ENCODE data around the gene APPBP2. TPM values are rescaled to one million over a fixed set of nuclear protein-coding genes. Genes with fewer than 3 reads are reported as not detected.
"Not testable (repeated sequence)": the region's sequence is repeated elsewhere in the genome, so short reads cannot be mapped to it uniquely, and the experiment has no call there.

APPBP2 gene
- total RNA-seq, 1 donor from 2014 or later: 23.4 TPM

DNA sequence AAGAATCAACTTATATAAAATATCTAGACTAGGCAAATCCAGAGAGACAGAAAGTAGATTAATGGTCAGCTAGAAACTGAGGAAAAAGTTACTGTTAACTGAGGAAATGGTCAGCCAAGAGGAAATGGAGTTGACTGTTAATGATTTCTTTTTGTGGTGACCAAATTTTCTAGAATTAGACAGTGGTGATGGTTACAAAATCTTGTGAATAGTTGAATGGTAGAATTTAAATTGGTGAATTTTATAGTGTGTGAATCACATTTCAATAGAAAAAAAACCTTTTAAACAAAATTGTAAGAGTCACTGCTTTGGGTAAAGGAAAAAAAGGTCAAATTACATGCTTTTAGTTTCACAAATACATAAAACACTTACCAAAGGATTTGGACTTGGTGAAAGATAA, 30.0 kb downstream of the APPBP2 start:
- Histone ChIP-seq H3K4me3 (ENCODE audit: low read depth, low read length) (no peak overlapping the region), H3K27me3 (ENCODE audit: control insufficient read depth, insufficient read depth, low read length) (no peaks in the 10 kb centered on the region), H3K36me3 (ENCODE audit: control insufficient read depth, insufficient read depth, low read length) (peaks cover 3% of the 10 kb centered on the region)
- TF ChIP-seq CTCF (IDR thresholded peaks at IDR 0.05; ENCODE audit: insufficient read depth, low read length, poor library complexity, severe bottlenecking): no peak
- no peak for DNase-seq (ENCODE audit: low read depth)

GRCh38 chr17:60495260-60495659, 30.8 kb downstream of the APPBP2 start:
- Histone ChIP-seq H3K27me3 (ENCODE audit: control insufficient read depth, insufficient read depth, low read length) (no peaks in the 10 kb centered on the region), H3K36me3 (ENCODE audit: control insufficient read depth, insufficient read depth, low read length) (peaks cover 3% of the 10 kb centered on the region), H3K4me3 (ENCODE audit: low read depth, low read length) (no peak overlapping the region)
- no peak for DNase-seq (ENCODE audit: low read depth)
- TF ChIP-seq CTCF (IDR thresholded peaks at IDR 0.05; ENCODE audit: insufficient read depth, low read length, poor library complexity, severe bottlenecking): no peak

DNA sequence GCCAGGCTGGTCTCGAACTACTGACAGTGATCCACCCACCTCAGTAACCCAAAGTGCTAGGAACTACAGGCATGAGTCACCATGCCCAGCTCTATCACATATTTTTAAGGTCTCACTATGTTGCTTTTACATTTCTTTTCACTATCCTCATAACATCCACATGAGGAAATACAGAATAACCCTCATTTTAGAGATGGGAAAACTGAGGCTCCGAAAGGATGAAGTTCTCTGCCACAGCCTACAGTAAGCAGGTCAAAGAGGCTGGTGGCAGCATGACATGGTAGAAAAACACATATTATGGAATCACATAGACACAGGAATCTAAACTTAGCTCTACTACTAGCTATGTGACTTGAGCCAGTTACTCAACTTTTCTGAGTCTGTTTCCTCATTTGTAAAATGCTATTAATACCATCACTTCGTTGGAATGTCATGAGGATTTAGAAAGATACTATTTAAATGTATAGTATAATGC, 32.2 kb downstream of the APPBP2 start:
- no peak overlapping the region for H3K4me3 ChIP-seq (ENCODE audit: low read depth, low read length)
- H3K27me3 ChIP-seq (ENCODE audit: control insufficient read depth, insufficient read depth, low read length): no peaks in the 10 kb centered on the region
- DNase-seq (ENCODE audit: low read depth): no peak
- peaks cover 3% of the 10 kb centered on the region for H3K36me3 ChIP-seq (ENCODE audit: control insufficient read depth, insufficient read depth, low read length)
- no peak for TF ChIP-seq CTCF (IDR thresholded peaks at IDR 0.05; ENCODE audit: insufficient read depth, low read length, poor library complexity, severe bottlenecking)

DNA sequence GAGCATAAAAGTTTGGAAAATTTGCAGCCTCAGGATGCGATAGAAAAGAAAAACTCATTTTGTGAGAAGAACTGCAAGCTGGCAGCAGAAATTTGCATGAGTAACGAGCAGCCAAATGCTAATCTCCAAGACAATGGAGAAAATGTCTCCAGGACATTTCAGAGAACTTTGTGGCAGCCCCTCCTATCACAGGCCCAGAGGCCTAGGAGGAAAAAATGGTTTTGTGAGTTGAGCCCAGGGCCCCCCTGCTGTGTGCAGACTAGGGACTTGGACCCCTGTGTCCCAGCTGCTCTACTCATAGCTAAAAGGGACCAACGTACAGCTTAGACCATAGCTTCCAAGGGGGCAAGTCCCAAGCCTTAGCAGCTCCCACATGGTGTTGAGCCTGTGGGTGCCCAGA, 34.3 kb downstream of the APPBP2 start:
- no peaks in the 10 kb centered on the region for H3K27me3 ChIP-seq (ENCODE audit: control insufficient read depth, insufficient read depth, low read length)
- peaks cover 3% of the 10 kb centered on the region for H3K36me3 ChIP-seq (ENCODE audit: control insufficient read depth, insufficient read depth, low read length)
- no peak for DNase-seq (ENCODE audit: low read depth)
- no peak for TF ChIP-seq CTCF (IDR thresholded peaks at IDR 0.05; ENCODE audit: insufficient read depth, low read length, poor library complexity, severe bottlenecking)
- H3K4me3 ChIP-seq (ENCODE audit: low read depth, low read length): no peak overlapping the region

DNA sequence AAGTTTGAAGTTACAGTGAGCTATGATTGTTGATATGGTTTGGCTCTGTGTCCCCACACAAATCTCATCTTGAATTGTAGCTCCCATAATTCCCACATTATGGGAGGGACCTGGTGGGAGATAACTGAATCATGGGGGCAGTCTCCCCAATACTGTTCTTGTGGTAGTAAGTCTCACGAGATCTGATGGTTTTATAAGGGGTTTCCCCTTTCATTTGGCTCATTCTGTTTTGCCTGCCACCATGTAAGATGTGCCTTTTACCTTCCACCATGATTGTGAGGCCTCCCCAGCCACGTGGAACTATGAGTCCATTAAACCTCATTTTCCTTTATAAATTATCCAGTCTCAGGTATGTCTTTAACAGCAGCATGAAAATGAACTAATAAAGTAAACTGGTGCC, 35.4 kb downstream of the APPBP2 start:
- not testable (repeated sequence) for H3K27me3 ChIP-seq (ENCODE audit: control insufficient read depth, insufficient read depth, low read length); DNase-seq (ENCODE audit: low read depth); H3K36me3 ChIP-seq (ENCODE audit: control insufficient read depth, insufficient read depth, low read length); H3K4me3 ChIP-seq (ENCODE audit: low read depth, low read length)

- H3K4me3 ChIP-seq (ENCODE audit: low read depth, low read length): no peak overlapping the region
- no peaks in the 10 kb centered on the region for H3K27me3 ChIP-seq (ENCODE audit: control insufficient read depth, insufficient read depth, low read length)
- H3K36me3 ChIP-seq (ENCODE audit: control insufficient read depth, insufficient read depth, low read length): no peaks in the 10 kb centered on the region
- no peak for TF ChIP-seq CTCF (IDR thresholded peaks at IDR 0.05; ENCODE audit: insufficient read depth, low read length, poor library complexity, severe bottlenecking)
- no peak for DNase-seq (ENCODE audit: low read depth)
Observed at GRCh38 chr17:60481604-60482003, 44.4 kb downstream of the APPBP2 start.
